GM12878 (cell line): ENCODE data around the gene SEMA4D. TPM values are rescaled to one million over a fixed set of nuclear protein-coding genes. Genes with fewer than 3 reads are reported as not detected.

ENCODE experiments used
- ATAC-seq: fragments of 200-7000 bp; cut with Tn5 transposase; 3 replicates; pipeline ENCODE4 v1.9.1; 2020; ENCODE audit warnings: mild to moderate bottlenecking, moderate library complexity
- BruUV-seq: library from RNA; stranded (reverse); fragments of 400-500 nt; replicated peaks from 2 replicates; lab custom pipeline; 2021; lab: Mats Ljungman, UMichigan
- CTCF ChIA-PET: fragments of 300-600 bp; sonication (Branson Sonifier 250); formaldehyde crosslinking; extraction: SDS; loops from one replicate; lab custom pipeline; 2021; ENCODE audit warnings: inconsistent platforms; lab: Yijun Ruan, JAX
- POLR2A ChIA-PET: fragments of 350-600 bp; formaldehyde crosslinking; extraction: SDS; loops from one replicate; lab custom pipeline; 2021; ENCODE audit warnings: inconsistent platforms; lab: Charles Lee
- RAD21 ChIA-PET: fragments of 300-600 bp; sonication (Branson Sonifier 250); formaldehyde crosslinking; loops from one replicate; lab custom pipeline; 2023; ENCODE audit warnings: antibody characterized with exemption; ENCODE audit not compliant: unreplicated experiment; lab: Charles Lee
- SMC1A ChIA-PET: fragments of 300-600 bp; sonication (Branson Sonifier 250); formaldehyde crosslinking; loops from one replicate; lab custom pipeline; 2023; ENCODE audit not compliant: unreplicated experiment, uncharacterized antibody; lab: Charles Lee
- DNase-seq: peaks from one replicate; pipeline ENCODE4 v3.0.0-alpha.2; 2011; ENCODE audit warnings: low read depth, low spot score
- FAIRE-seq: peaks from 3 replicates; lab custom pipeline; 2011; peaks lifted over from hg19 to GRCh38; lab: Jason Lieb, UNC
- H2AFZ ChIP-seq: 2 replicates; pipeline ENCODE4 v1.6.0; 2011; ENCODE audit warnings: low read depth, low read length, control low read depth; ENCODE audit not compliant: control insufficient read depth
- H3K27ac ChIP-seq: 2 replicates; pipeline ENCODE4 v1.5.1; 2011; ENCODE audit warnings: control low read depth; ENCODE audit not compliant: control insufficient read depth, insufficient read depth
- H3K27me3 ChIP-seq, 2 experiments: replicated peaks in 1 of 2; 2 replicates each; pipeline versions ENCODE4 v1.6.0 to v1.6.1; 2011; ENCODE audit warnings: low read length in 1 of 2; ENCODE audit not compliant: control insufficient read depth in 2 of 2, insufficient read depth in 2 of 2
- H3K36me3 ChIP-seq, 2 experiments: 2 replicates each; pipeline ENCODE4 v1.5.1; 2011; ENCODE audit warnings: low read length in 1 of 2; ENCODE audit not compliant: control insufficient read depth in 2 of 2, insufficient read depth in 2 of 2
- H3K4me1 ChIP-seq: 2 replicates; pipeline ENCODE4 v1.6.1; 2011; ENCODE audit warnings: mild to moderate bottlenecking, low read length, moderate library complexity, mixed read lengths; ENCODE audit not compliant: control insufficient read depth, insufficient read depth
- H3K4me2 ChIP-seq: 2 replicates; pipeline ENCODE4 v1.6.0; 2011; ENCODE audit warnings: control low read depth; ENCODE audit not compliant: control insufficient read depth, insufficient read depth
- H3K4me3 ChIP-seq: fragments of 200-600 bp; sonication (generic); 2 replicates; pipeline ENCODE4 v1.5.1; 2016
- H3K79me2 ChIP-seq: 2 replicates; pipeline ENCODE4 v1.6.0; 2011; ENCODE audit warnings: low read length; ENCODE audit not compliant: control insufficient read depth, insufficient read depth
- H3K9ac ChIP-seq: 2 replicates; pipeline ENCODE4 v1.8.0; 2011; ENCODE audit warnings: low read length, control low read depth, mixed read lengths; ENCODE audit not compliant: control insufficient read depth, insufficient read depth
- H3K9me3 ChIP-seq: replicated peaks from 3 replicates; pipeline ENCODE4 v1.5.1; 2011; ENCODE audit warnings: mild to moderate bottlenecking, low read length; ENCODE audit not compliant: control insufficient read depth, insufficient read depth
- H4K20me1 ChIP-seq: 2 replicates; pipeline ENCODE4 v1.6.0; 2011; ENCODE audit not compliant: control insufficient read depth, insufficient read depth
- ATF7 ChIP-seq: fragments of 450-650 bp; IDR thresholded peaks from 2 replicates; pipeline ENCODE4 v1.6.1; 2016; ENCODE audit warnings: low read depth, mild to moderate bottlenecking
- CREM ChIP-seq: IDR thresholded peaks from 2 replicates; pipeline ENCODE4 v1.6.1; 2014; ENCODE audit warnings: antibody characterized with exemption, low read depth
- FOXM1 ChIP-seq: IDR thresholded peaks from 2 replicates; pipeline ENCODE4 v1.6.1; 2012; ENCODE audit warnings: low read depth, mild to moderate bottlenecking, inconsistent platforms, low read length, moderate library complexity
- MYB ChIP-seq: fragments of 150-350 bp; IDR thresholded peaks from 2 replicates; pipeline ENCODE4 v1.6.1; 2014; ENCODE audit warnings: mild to moderate bottlenecking, low read depth, low read length, borderline replicate concordance
- NFIC ChIP-seq: IDR thresholded peaks from 2 replicates; pipeline ENCODE4 v1.6.1; 2012; ENCODE audit warnings: low read depth, mild to moderate bottlenecking, inconsistent platforms, low read length, moderate library complexity
- NR2F1 ChIP-seq: fragments of 450-650 bp; conservative IDR thresholded peaks from 2 replicates; pipeline ENCODE4 v1.6.1; 2017; ENCODE audit warnings: mild to moderate bottlenecking
- PAX8 ChIP-seq: fragments of 450-650 bp; IDR thresholded peaks from 2 replicates; pipeline ENCODE4 v1.6.1; 2017; ENCODE audit warnings: mild to moderate bottlenecking, moderate library complexity
- POLR2AphosphoS2 ChIP-seq: IDR thresholded peaks from 2 replicates; pipeline ENCODE4 v1.6.1; 2011; ENCODE audit warnings: low read depth, mild to moderate bottlenecking, low read length, improper control_type of control experiment, moderate library complexity
- POU2F2 ChIP-seq: IDR thresholded peaks from 3 replicates; pipeline ENCODE4 v1.6.1; 2011; ENCODE audit warnings: low read depth, mild to moderate bottlenecking, low read length, borderline replicate concordance
- RAD21 ChIP-seq: IDR thresholded peaks from 2 replicates; pipeline ENCODE4 v1.6.1; 2011; ENCODE audit warnings: mild to moderate bottlenecking, low read depth, low read length, moderate library complexity; ENCODE audit not compliant: insufficient read depth
- RAD51 ChIP-seq: fragments of 450-650 bp; IDR thresholded peaks from 2 replicates; pipeline ENCODE4 v1.6.1; 2016; ENCODE audit warnings: moderate library complexity, mild to moderate bottlenecking, inconsistent platforms
- TARDBP ChIP-seq: IDR thresholded peaks from 2 replicates; pipeline ENCODE4 v1.6.1; 2016; ENCODE audit warnings: borderline replicate concordance
- WGBS: methylation state at CpG from one replicate; pipeline ENCODE4 v1.1.6; 2016; ENCODE audit warnings: low lambda C conversion rate; ENCODE audit not compliant: insufficient replicate concordance, insufficient coverage; ENCODE audit errors: missing lambda C conversion rate; 5-methylcytosine and 5-hydroxymethylcytosine counted together
- in situ Hi-C: fragments of 300-500 bp; cut with MboI; formaldehyde crosslinking; loops from 9 replicates; pipeline ENCODE4 v1.14.3; 2018; ENCODE audit warnings: mixed read lengths
- intact Hi-C: fragments of 100-400 bp; cut with micrococcal nuclease; formaldehyde crosslinking; loops from one replicate; pipeline ENCODE4 v1.14.2; 2022; ENCODE audit not compliant: unreplicated experiment
- polyA plus RNA-seq, 11 experiments: library from polyadenylated mRNA; depleted of rRNA in 4 of 11; unstranded in 6 of 11; stranded (reverse) in 5 of 11; fragments of >200 nt; fragmentation: Nextera tagmentation in 4 of 11; fragmentation: Illumina TruSeq in 1 of 11; extraction: Ambion mirVana in 4 of 11; extraction: Trizol in 1 of 11; gene quantifications; 1 replicate in 1 of 11; 2 replicates in 10 of 11; pipeline versions ENCODE4 v1.2.1 to v1.2.3, GENCODE V29; 2011 to 2016; ENCODE audit warnings: inconsistent platforms in 2 of 11, missing spikeins in 2 of 11, low read depth in 1 of 11
- total RNA-seq, 4 experiments: library from RNA; depleted of rRNA in 3 of 4; stranded (reverse); fragments of >200 nt in 3 of 4; fragmentation: Illumina TruSeq in 1 of 4; extraction: Trizol in 1 of 4; gene quantifications; 2 replicates each; pipeline versions ENCODE4 v1.2.1 to v1.2.3, GENCODE V29; 2013 to 2021
- TF ChIP-seq, protein P1 (sequence below): IDR thresholded peaks from 2 replicates; pipeline ENCODE4 v1.6.1; 2012; ENCODE audit warnings: low read length, inconsistent platforms
- TF ChIP-seq, protein P2 (sequence below): fragments of 450-650 bp; IDR thresholded peaks from 2 replicates; pipeline ENCODE4 v1.6.1; 2017; ENCODE audit warnings: mild to moderate bottlenecking, low read depth, inconsistent platforms; ENCODE audit not compliant: poor library complexity, severe bottlenecking

SEMA4D gene
- total and polyA plus RNA-seq, 10 of the 15 experiments (the other 5 are each of a cell fraction or from before 2014, with no cell fraction given) = 15.1 to 136 (median 39.6) TPM

GRCh38 chr9:89319015-89319905 lies 178.7 kb downstream of the SEMA4D start:
- ATAC-seq (no peak), FAIRE-seq (no peak), DNase-seq (no peak)
- Histone ChIP-seq H3K27ac (peak overlapping the region; percentile 98), H3K9ac (peak overlapping the region; percentile 91), H3K4me1 (peaks cover 8% of the 10 kb centered on the region), H3K36me3 (peaks cover 2 to 13% of the 10 kb centered on the region in 2 experiments; a peak in 3 of 4 replicates), H3K9me3 (no peaks in the 10 kb centered on the region), H3K4me3 (peak overlapping the region; percentile 74), H4K20me1 (no peaks in the 10 kb centered on the region), H2AFZ (peak overlapping the region; percentile 91), H3K4me2 (peak overlapping the region; percentile 80), H3K27me3 (no peaks in the 10 kb centered on the region), H3K79me2 (peaks cover 85% of the 10 kb centered on the region)
- in situ Hi-C loops (loop anchor here (25.0 kb wide), 1 partner anchor 1757 kb away; no protein-coding TSS in a partner anchor), intact Hi-C loops (loop anchor here (2.0 to 10.0 kb wide), 6 partner anchors 88 to 1483 kb away; partner anchors contain the start of genes SEMA4D and SYK)
- CTCF ChIA-PET = interaction anchor here (0.6 to 1.0 kb wide), 4 partner anchors 56 to 231 kb away, joined by 4 to 8 read pairs (median 6); no protein-coding TSS in a partner anchor
- SMC1A ChIA-PET = interaction anchor here (1.1 to 4.4 kb wide), 7 partner anchors 8 to 237 kb away, joined by 3 to 23 read pairs (median 4); no protein-coding TSS in a partner anchor
- POLR2A ChIA-PET = interaction anchor here (0.6 to 1.0 kb wide), 2 partner anchors 45 to 98 kb away, joined by 3 read pairs; no protein-coding TSS in a partner anchor
- TSS peak; percentile 19 for BruUV-seq
- TF ChIP-seq CREM = peak; percentile 69; the same call in 1 of the 2 replicates
- peak; percentile 64; the same call in 1 of the 2 replicates for TF ChIP-seq PAX8
- TF ChIP-seq, protein P1, sequence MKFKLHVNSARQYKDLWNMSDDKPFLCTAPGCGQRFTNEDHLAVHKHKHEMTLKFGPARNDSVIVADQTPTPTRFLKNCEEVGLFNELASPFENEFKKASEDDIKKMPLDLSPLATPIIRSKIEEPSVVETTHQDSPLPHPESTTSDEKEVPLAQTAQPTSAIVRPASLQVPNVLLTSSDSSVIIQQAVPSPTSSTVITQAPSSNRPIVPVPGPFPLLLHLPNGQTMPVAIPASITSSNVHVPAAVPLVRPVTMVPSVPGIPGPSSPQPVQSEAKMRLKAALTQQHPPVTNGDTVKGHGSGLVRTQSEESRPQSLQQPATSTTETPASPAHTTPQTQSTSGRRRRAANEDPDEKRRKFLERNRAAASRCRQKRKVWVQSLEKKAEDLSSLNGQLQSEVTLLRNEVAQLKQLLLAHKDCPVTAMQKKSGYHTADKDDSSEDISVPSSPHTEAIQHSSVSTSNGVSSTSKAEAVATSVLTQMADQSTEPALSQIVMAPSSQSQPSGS = 0 out of 2 replicates have a peak, but pooled peaks have one; percentile 44
- TF ChIP-seq POU2F2 = no peak
- TF ChIP-seq, protein P2, sequence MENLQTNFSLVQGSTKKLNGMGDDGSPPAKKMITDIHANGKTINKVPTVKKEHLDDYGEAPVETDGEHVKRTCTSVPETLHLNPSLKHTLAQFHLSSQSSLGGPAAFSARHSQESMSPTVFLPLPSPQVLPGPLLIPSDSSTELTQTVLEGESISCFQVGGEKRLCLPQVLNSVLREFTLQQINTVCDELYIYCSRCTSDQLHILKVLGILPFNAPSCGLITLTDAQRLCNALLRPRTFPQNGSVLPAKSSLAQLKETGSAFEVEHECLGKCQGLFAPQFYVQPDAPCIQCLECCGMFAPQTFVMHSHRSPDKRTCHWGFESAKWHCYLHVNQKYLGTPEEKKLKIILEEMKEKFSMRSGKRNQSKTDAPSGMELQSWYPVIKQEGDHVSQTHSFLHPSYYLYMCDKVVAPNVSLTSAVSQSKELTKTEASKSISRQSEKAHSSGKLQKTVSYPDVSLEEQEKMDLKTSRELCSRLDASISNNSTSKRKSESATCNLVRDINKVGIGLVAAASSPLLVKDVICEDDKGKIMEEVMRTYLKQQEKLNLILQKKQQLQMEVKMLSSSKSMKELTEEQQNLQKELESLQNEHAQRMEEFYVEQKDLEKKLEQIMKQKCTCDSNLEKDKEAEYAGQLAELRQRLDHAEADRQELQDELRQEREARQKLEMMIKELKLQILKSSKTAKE = peak; percentile 52
- no peak for TF ChIP-seq TARDBP
- TF ChIP-seq MYB = no peak
- TF ChIP-seq FOXM1 = peak; percentile 46
- no peak for TF ChIP-seq NR2F1
- TF ChIP-seq NFIC = 0 out of 2 replicates have a peak, but pooled peaks have one; percentile 23
- TF ChIP-seq RAD21 = peak; percentile 47; the same call in 1 of the 2 replicates
- peak; percentile 90 for TF ChIP-seq ATF7
- peak; percentile 18; the same call in 1 of the 2 replicates for TF ChIP-seq RAD51
- no peak for TF ChIP-seq POLR2AphosphoS2
- 8% methylated on average over 13 of the region's 13 CpGs for WGBS
- RAD21 ChIA-PET = interaction anchor here (1.0 to 2.2 kb wide), 3 partner anchors 21 to 230 kb away, joined by 3 to 12 read pairs (median 4); no protein-coding TSS in a partner anchor
